Fibroblast of upper back skin (primary cell): ENCODE measurements around the gene SUGP2.
A peak's percentile ranks its signal among the peaks of the same experiment; 100 is the strongest.

ENCODE experiments used
- DNase-seq: peaks from one replicate; pipeline ENCODE4 v3.0.0-alpha.2; 2013

The SUGP2 gene

GRCh38 chr19:19033426-19034203, at the start of gene SUGP2, which contains the start of gene ARMC6:
Gene SUGP2, minus strand, starts transcription at chr19:19033517. Its CDS starts 2,446 bp downstream, at chr19:19031071.
Gene ARMC6, plus strand, starts transcription at chr19:19033603. Its CDS starts 607 bp downstream, at chr19:19034210.
- DNase-seq = peak; percentile 81

- DNase-seq = no peak
Measured at GRCh38 chr19:19081642-19082151, 48.4 kb upstream of the SUGP2 start.

DNA sequence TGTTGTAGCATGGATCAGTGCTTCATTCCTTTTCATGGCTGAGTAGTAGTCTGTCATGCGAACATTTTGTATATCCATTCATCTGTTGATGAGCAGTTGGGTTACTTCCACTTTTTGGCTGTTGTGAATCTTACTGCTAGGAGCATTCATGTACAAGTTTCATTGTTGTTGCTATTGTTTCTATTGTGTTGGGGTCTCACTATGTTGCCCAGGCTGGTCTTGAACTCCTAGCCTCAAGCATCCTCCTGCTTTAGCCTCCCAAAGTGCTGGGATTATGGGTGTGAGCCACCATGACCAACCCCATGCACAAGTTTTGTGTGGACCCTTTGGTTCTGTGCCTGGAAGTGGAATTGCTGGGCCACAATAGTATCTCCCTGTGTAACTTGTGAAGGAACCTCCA, 46.3 kb upstream of the SUGP2 start:
- DNase-seq = no peak

DNA sequence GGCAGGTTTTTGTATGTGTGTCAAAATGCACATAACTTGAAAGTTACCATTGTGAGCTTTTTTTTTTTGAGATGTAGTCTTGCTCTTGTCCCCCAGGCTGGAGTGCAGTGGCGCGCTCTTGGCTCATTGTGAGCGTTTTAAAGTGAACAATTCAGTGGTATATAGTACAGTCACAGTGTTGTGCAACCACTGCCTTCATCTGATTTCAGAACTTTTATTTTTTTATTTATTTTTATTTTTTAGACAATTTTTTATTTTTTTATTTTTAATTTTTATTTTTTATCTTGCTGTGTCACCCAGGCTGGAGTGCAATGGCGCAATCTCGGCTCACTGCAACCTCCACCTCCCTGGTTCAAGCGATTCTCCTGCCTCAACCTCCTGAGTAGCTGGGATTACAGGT, 45.5 kb upstream of the SUGP2 start:
- no peak for DNase-seq

- no peak for DNase-seq
Measured at GRCh38 chr19:19077103-19077502, 43.8 kb upstream of the SUGP2 start.

GRCh38 chr19:19076476-19076875, 43.2 kb upstream of the SUGP2 start:
- no peak for DNase-seq

DNA sequence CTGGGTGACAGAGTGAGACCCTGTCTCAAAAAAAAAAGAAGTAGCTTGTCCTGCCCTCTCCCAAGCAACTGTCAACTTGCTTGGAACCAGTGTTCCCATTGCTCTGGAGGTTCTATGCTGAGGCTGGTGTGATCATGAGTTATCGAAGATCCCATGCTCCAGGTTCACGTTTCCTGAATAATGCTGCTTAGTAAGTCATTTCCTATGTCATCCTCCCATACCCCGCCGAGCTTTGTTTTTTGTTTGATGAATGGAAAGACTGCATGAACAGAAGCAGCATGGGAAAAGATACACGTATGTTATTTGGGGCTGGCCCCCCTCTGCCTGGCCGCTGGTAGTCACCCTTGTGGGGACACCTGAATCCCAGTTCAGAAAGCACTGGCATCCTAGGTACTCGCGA, 41.8 kb upstream of the SUGP2 start:
- DNase-seq = no peak

- DNase-seq = no peak
Measured at GRCh38 chr19:19074196-19074882, 41.0 kb upstream of the SUGP2 start.

DNA sequence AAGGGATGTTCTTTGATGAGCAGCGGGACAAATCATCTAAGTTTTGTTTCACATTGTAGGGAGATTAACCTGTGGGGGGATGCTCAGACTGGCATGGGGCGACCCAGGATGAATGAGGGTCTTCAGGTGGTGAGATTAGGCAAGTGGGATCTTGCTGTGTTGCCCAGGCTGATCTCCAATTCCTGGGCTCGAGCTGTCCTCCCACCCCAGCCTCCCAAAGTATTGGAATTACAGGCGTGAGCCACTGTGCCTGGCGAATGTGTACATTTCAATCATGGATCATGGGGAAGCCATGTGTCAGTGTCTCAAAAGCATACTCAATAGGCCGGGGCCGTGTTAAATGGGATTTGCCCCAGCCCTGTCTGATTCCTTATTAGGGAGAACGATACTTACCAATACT, 38.6 kb upstream of the SUGP2 start:
- no peak for DNase-seq

GRCh38 chr19:19068659-19069654, 35.6 kb upstream of the SUGP2 start:
- no peak for DNase-seq

DNA sequence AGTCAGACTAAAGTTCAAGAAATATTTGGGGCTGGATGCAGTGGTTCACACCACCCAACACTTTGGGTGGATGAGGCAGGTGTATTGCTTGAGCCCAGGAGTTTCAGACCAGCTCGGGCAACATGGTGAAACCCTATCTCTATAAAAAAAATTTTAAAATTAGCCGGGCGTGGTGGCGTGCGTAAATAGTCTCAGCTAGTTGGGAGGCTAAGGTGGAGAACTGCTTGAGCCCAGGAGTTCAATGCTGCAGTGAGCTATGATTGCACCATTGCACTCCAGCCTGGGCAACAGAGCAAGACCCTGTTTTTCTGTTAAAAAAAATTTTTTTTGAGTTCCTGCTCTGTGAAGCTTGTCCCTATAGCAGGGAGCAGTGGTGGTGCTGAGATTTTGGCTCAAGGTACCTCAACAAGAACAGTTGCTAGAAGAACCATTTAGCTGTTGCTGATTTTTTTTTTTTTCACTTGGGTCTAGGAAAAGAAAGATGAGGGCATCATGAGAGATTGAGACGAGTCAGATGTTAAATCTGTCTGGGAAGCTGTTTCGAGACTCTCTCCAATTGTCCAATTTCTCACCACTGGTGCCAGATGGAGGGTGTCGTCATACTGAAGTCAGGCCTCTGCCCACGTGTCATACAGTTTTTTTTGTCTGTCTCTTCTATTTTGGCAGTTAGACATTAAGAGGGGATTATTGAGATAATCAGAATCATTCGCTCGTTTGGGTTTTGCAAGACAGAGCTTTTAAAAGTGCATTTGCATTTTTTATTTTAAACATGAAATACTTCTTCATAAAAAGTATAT, 34.2 kb upstream of the SUGP2 start:
- peak; percentile 6 for DNase-seq

DNA sequence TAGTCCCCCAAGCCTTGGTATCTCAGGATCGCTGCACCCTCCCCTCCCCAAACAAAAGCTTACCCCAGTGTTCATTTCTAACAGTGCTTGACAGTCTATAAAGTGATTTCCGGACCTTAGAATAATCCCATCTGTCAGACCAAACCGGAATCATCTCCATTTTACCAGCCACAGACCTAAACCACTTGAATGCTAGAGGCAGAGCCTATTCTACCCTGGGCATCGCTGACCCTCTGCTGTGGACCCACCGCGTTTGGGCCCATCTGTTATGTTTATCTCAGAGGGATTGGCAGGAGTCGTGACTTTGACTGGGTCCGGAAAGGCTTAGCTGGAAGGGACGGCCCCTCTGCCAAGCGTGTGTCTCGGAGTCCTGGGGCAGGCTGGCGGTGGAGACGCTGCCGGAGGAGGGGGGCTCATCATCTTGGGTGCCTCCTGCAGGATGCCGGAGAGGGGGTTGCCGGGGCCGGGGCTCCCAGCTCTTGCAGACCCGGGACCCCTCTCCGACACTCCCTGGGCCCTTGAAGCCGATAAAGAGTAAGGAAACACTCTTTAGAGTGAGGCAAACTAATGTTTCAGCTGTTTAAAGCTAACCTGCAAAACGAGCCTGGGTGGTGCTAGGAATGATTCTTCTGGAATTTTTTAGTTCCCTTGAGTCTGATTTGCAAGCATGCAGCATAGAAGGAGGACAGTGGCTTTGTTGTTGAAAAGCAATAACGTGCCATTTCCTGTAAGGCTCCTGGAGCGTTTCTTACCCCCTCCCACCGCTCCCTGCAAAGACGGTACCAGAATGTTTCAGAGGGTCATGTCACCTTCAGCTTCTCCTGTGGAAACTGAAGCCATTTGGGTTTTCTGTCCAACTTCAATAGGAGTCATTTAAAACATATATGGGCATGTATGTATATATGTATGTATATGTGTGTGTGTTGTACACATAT, 31.8 kb upstream of the SUGP2 start:
- DNase-seq = no peak

GRCh38 chr19:19064098-19064722, 30.9 kb upstream of the SUGP2 start:
- no peak for DNase-seq

DNA sequence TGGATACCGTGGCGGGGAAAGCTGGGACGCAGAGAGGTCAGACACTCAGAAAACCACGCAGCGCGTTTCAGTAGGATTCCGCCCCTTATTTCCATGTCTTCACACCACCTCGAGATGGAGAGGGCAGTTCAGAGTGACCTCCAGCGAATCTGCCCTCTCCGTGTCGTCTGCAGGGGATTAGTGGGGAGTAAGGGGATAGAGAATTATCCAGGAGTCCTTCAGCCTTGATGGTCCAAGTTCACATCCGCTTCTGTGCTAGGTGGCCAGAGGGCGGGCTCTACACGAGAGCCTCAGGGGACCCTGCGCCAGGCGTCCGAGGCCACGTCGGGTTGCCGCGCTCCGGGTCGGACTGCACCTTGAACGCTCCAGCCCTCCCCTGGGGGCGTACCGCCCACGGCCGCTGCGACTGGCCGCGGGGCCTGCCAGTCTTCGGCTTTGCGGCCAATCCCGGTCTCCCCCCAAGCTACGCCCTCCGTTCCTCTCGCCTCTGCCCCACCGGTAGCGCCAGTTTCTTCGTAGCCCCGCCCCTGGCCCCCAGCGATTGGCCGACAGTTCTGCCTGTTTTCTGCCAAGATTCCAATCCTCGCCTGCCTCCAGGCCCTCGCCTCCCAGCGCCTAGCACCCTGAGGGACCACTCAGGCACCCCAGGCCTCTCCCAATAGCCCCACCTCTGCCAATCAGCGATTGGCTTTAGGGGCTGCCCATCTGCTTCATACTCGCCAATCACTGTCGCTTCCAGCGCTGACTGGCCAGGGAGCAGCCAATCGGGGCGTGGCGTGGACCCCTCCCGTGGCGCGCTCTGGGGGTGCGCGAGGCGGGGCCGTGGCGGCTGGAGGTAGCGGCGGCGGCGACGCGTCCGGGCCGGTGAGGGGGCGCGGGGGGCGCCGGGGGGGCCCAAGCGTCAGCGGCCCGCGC, 30.1 kb upstream of the SUGP2 start, which contains the start of gene SLC25A42:
SLC25A42 (plus strand) TSS at position 812 of the 915 bp plus-strand sequence. CDS start 32,131 bp downstream, outside the sequence.
- peak; percentile 100 for DNase-seq

GRCh38 chr19:19062454-19063182, 29.3 kb upstream of the SUGP2 start:
- DNase-seq = peak; percentile 38

GRCh38 chr19:19061506-19061905, 28.2 kb upstream of the SUGP2 start:
- DNase-seq = no peak

DNA sequence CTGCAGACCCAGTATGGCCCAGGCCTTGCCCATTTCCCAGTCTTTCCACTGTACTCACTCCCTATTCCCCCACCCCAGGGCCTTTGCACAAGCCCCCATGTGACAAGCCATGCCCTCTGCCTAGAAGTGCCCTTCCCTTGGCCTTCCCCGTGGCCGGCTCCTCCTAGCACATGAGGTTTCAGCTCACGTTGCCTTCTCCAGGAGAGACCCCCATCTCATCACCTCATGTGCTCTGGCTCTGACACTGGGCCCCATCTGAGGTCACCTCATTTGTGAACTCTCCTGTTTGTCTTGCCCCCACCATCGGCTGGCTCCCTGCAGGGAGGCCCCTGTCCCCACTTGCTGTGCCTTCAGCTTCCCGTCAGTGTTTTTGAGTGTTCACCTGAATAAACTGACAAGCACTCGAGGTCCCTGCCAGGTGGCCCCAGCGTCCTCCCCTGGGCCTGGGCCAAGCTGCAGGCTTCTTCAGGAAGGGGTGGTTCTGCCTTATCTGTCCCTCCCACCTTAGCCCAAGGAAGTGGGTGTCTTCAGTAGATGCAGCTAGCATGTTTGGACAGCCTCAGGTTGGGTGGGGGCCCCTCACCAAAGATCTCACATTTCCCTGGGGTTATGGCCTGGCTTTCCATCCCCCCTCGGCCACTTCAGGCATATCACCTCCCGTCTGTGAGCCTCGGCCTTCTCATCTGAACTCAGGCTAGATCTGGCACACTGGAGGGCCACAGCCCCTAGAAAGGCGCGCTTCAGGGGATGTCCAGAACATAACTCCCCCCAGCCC, 26.7 kb upstream of the SUGP2 start:
- no peak for DNase-seq
